Neural cell (in vitro differentiated cells): Measurements from ENCODE around the gene ZNF804B. TPM values are rescaled to one million over a fixed set of nuclear protein-coding genes. Genes with fewer than 3 reads are reported as not detected.

Experiments
- H2AFZ ChIP-seq: fragments of 200-600, 300-800 bp; sonication (generic), shearing (Covaris generic); 2 replicates; pipeline ENCODE4 v1.6.0; 2014; ENCODE audit warnings: low read depth, mild to moderate bottlenecking, antibody characterized with exemption, low read length, moderate library complexity
- H3F3A ChIP-seq: fragments of 200-600 bp; shearing (Covaris generic); 2 replicates; pipeline ENCODE4 v1.6.1; 2016; ENCODE audit warnings: mild to moderate bottlenecking, moderate library complexity, mixed read lengths, antibody characterized with exemption, low read length; ENCODE audit not compliant: insufficient read depth, poor library complexity, severe bottlenecking
- H3K27ac ChIP-seq: fragments of 200-600, 300-800 bp; sonication (generic), shearing (Covaris generic); 2 replicates; pipeline ENCODE4 v1.5.1; 2014; ENCODE audit warnings: mild to moderate bottlenecking, low read length, moderate library complexity
- H3K27me3 ChIP-seq: fragments of 300-800, 200-600 bp; sonication (generic), shearing (Covaris generic); 2 replicates; pipeline ENCODE4 v1.6.0; 2014; ENCODE audit warnings: mild to moderate bottlenecking, low read depth, low read length, moderate library complexity; ENCODE audit not compliant: insufficient read depth
- H3K36me3 ChIP-seq: fragments of 300-800, 200-600 bp; sonication (generic), shearing (Covaris generic); 2 replicates; pipeline ENCODE4 v1.5.1; 2014; ENCODE audit warnings: mild to moderate bottlenecking, antibody characterized with exemption, low read length, moderate library complexity; ENCODE audit not compliant: insufficient read depth
- H3K4me2 ChIP-seq: fragments of 300-800, 200-600 bp; sonication (generic), shearing (Covaris generic); 2 replicates; pipeline ENCODE4 v1.6.0; 2014; ENCODE audit warnings: mild to moderate bottlenecking, low read length
- H3K4me3 ChIP-seq: fragments of 300-800, 200-600 bp; sonication (generic), shearing (Covaris generic); 2 replicates; pipeline ENCODE4 v1.5.1; 2014; ENCODE audit warnings: mild to moderate bottlenecking, low read length, moderate library complexity
- H3K79me2 ChIP-seq: fragments of 200-600 bp; shearing (Covaris generic); replicated peaks from 2 replicates; pipeline ENCODE4 v1.6.0; 2014; ENCODE audit warnings: mild to moderate bottlenecking, low read length, moderate library complexity; ENCODE audit not compliant: insufficient read depth
- H3K9ac ChIP-seq: fragments of 300-800, 200-600 bp; sonication (generic), shearing (Covaris generic); 2 replicates; pipeline ENCODE4 v1.6.1; 2016; ENCODE audit warnings: mild to moderate bottlenecking, low read length, mixed read lengths
- H3K9me2 ChIP-seq: fragments of 200-600 bp; shearing (Covaris generic); 2 replicates; pipeline ENCODE4 v1.6.1; 2016; ENCODE audit warnings: mild to moderate bottlenecking, low read length, mixed read lengths; ENCODE audit not compliant: insufficient read depth
- H3K9me3 ChIP-seq: fragments of 200-600, 300-800 bp; sonication (generic), shearing (Covaris generic); 2 replicates; pipeline ENCODE4 v1.6.1; 2016; ENCODE audit warnings: mild to moderate bottlenecking, mixed run types, low read length, moderate library complexity, mixed read lengths
- H4K20me1 ChIP-seq: fragments of 200-600 bp; shearing (Covaris generic); 2 replicates; pipeline ENCODE4 v1.6.1; 2016; ENCODE audit warnings: mild to moderate bottlenecking, mixed run types; ENCODE audit not compliant: insufficient read depth
- EP300 ChIP-seq: fragments of 450-650 bp; conservative IDR thresholded peaks from 2 replicates; pipeline ENCODE4 v1.6.1; 2014; ENCODE audit warnings: antibody characterized with exemption, mild to moderate bottlenecking, moderate library complexity; ENCODE audit not compliant: poor library complexity, severe bottlenecking
- EZH2 ChIP-seq: fragments of 200-600, 300-800 bp; shearing (Covaris generic), sonication (generic); IDR thresholded peaks from 2 replicates; pipeline ENCODE4 v1.6.1; 2014; ENCODE audit warnings: antibody characterized with exemption, low read length, borderline replicate concordance, mild to moderate bottlenecking; ENCODE audit not compliant: insufficient read depth, poor library complexity, severe bottlenecking
- MXI1 ChIP-seq: fragments of 450-650 bp; conservative IDR thresholded peaks from 2 replicates; pipeline ENCODE4 v1.6.1; 2014; ENCODE audit warnings: antibody characterized with exemption, mild to moderate bottlenecking; ENCODE audit not compliant: poor library complexity, severe bottlenecking
- POLR2AphosphoS5 ChIP-seq: IDR thresholded peaks from 2 replicates; pipeline ENCODE4 v1.6.1; 2012
- RAD21 ChIP-seq: fragments of 450-650 bp; conservative IDR thresholded peaks from 2 replicates; pipeline ENCODE4 v1.6.1; 2014; ENCODE audit warnings: antibody characterized with exemption, mild to moderate bottlenecking, moderate library complexity
- SMC3 ChIP-seq: fragments of 450-650 bp; conservative IDR thresholded peaks from 2 replicates; pipeline ENCODE4 v1.6.1; 2014; ENCODE audit warnings: antibody characterized with exemption, mild to moderate bottlenecking, moderate library complexity; ENCODE audit not compliant: poor library complexity
- TAF1 ChIP-seq: IDR thresholded peaks from 2 replicates; pipeline ENCODE4 v1.6.1; 2012; ENCODE audit warnings: low read depth
- polyA plus RNA-seq: library from polyadenylated mRNA; depleted of rRNA; stranded (reverse); fragments of >200 nt; gene quantifications from 2 replicates; pipeline ENCODE4 v1.2.3, GENCODE V29; 2014
- TF ChIP-seq, protein P1 (sequence below): fragments of 450-650 bp; IDR thresholded peaks from 2 replicates; pipeline ENCODE4 v1.5.1; 2014; ENCODE audit warnings: antibody characterized with exemption, mild to moderate bottlenecking, moderate library complexity; ENCODE audit not compliant: poor library complexity, severe bottlenecking
- TF ChIP-seq, protein P2 (sequence below): IDR thresholded peaks from 2 replicates; pipeline ENCODE4 v1.6.1; 2012; ENCODE audit warnings: borderline replicate concordance

ZNF804B gene
- polyA plus RNA-seq, 1 donor from 2014 or later: 0.37 TPM

DNA sequence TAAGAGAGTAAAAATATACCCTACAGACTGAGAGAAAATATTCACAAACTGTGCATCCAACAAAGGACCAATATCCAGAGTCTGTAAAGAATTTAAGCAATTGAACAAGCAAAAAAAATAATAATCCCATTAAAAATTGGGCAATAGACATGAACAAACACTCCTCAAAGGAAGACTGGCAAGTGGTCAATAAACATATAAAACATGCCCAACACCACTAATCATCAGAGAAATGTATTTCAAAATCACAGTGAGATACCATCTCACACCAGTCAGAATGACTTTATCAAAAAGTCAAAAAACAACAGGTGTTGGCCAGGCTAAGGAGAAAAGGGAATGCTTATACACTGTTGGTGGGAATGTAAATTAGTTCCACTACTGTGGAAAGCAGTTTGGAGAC is 21.9 kb upstream of the ZNF804B start:
- Histone ChIP-seq H3K9me2 (no peaks in the 10 kb centered on the region), H3K27me3 (no peaks in the 10 kb centered on the region), H3K9me3 (no peaks in the 10 kb centered on the region), H3K79me2 (no peaks in the 10 kb centered on the region), H3K27ac (no peak overlapping the region), H3F3A (no peaks in the 10 kb centered on the region), H3K4me3 (no peak overlapping the region), H3K36me3 (no peaks in the 10 kb centered on the region), H3K4me2 (no peak overlapping the region), H4K20me1 (no peaks in the 10 kb centered on the region), H2AFZ (no peak overlapping the region), H3K9ac (no peak overlapping the region)
- no peak for TF ChIP-seq EP300
- no peak for TF ChIP-seq TAF1
- no peak for TF ChIP-seq EZH2
- TF ChIP-seq POLR2AphosphoS5: no peak

DNA sequence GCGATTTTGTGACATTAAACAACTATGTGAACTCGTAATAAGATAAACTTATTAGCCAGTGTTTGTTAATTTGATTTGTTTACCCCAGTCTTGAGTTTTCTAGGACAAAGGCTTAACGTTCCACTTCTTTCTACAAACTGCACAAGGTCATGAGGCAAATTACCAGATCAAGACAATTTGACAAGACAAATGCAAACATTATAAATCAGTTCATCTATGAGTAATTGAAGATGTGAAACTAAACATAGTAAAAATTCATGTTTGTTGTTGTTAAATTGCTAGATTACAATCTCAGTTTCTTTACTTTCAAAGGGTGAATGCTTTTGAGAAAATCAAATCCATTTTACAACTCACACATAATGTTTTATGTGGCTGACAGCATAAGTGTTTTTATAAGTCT is 13.4 kb upstream of the ZNF804B start:
- H3K9me3 ChIP-seq: no peaks in the 10 kb centered on the region
- no peaks in the 10 kb centered on the region for H4K20me1 ChIP-seq
- H3K79me2 ChIP-seq: no peaks in the 10 kb centered on the region
- no peak overlapping the region for H3K27ac ChIP-seq
- TF ChIP-seq EZH2 (no peak), MXI1 (no peak), POLR2AphosphoS5 (no peak), SMC3 (no peak), TAF1 (no peak), EP300 (no peak), RAD21 (no peak)
- TF ChIP-seq, protein P1, sequence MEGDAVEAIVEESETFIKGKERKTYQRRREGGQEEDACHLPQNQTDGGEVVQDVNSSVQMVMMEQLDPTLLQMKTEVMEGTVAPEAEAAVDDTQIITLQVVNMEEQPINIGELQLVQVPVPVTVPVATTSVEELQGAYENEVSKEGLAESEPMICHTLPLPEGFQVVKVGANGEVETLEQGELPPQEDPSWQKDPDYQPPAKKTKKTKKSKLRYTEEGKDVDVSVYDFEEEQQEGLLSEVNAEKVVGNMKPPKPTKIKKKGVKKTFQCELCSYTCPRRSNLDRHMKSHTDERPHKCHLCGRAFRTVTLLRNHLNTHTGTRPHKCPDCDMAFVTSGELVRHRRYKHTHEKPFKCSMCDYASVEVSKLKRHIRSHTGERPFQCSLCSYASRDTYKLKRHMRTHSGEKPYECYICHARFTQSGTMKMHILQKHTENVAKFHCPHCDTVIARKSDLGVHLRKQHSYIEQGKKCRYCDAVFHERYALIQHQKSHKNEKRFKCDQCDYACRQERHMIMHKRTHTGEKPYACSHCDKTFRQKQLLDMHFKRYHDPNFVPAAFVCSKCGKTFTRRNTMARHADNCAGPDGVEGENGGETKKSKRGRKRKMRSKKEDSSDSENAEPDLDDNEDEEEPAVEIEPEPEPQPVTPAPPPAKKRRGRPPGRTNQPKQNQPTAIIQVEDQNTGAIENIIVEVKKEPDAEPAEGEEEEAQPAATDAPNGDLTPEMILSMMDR: no peak
- TF ChIP-seq, protein P2, sequence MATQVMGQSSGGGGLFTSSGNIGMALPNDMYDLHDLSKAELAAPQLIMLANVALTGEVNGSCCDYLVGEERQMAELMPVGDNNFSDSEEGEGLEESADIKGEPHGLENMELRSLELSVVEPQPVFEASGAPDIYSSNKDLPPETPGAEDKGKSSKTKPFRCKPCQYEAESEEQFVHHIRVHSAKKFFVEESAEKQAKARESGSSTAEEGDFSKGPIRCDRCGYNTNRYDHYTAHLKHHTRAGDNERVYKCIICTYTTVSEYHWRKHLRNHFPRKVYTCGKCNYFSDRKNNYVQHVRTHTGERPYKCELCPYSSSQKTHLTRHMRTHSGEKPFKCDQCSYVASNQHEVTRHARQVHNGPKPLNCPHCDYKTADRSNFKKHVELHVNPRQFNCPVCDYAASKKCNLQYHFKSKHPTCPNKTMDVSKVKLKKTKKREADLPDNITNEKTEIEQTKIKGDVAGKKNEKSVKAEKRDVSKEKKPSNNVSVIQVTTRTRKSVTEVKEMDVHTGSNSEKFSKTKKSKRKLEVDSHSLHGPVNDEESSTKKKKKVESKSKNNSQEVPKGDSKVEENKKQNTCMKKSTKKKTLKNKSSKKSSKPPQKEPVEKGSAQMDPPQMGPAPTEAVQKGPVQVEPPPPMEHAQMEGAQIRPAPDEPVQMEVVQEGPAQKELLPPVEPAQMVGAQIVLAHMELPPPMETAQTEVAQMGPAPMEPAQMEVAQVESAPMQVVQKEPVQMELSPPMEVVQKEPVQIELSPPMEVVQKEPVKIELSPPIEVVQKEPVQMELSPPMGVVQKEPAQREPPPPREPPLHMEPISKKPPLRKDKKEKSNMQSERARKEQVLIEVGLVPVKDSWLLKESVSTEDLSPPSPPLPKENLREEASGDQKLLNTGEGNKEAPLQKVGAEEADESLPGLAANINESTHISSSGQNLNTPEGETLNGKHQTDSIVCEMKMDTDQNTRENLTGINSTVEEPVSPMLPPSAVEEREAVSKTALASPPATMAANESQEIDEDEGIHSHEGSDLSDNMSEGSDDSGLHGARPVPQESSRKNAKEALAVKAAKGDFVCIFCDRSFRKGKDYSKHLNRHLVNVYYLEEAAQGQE: no peak
- no peaks in the 10 kb centered on the region for H3F3A ChIP-seq
- no peak overlapping the region for H3K4me2 ChIP-seq
- H3K9ac ChIP-seq: no peak overlapping the region
- H3K36me3 ChIP-seq: no peaks in the 10 kb centered on the region
- H3K27me3 ChIP-seq: no peaks in the 10 kb centered on the region
- H3K9me2 ChIP-seq: no peaks in the 10 kb centered on the region
- no peak overlapping the region for H3K4me3 ChIP-seq
- no peak overlapping the region for H2AFZ ChIP-seq

DNA sequence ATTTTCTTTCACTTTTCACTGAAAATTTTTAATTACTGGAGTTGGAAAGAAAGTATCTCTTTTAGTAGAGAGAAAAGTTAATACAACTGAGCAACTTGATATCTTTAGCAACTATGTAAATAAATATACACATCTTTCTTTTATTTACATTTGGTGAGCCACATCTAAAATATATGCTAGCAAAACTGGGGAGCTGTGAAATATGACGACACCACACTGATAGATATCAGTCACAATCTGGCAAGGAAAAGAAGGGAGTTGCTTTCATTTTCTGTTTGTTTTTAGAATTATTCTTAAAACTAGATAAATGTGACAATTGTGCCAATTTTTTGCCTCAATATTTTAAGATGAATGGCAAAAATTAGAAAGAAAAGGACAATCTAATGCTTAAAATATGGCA is 2.7 kb upstream of the ZNF804B start:
- H3K27ac ChIP-seq: no peak overlapping the region
- no peak overlapping the region for H3K9ac ChIP-seq
- H3K4me3 ChIP-seq: no peak overlapping the region
- TF ChIP-seq SMC3 (no peak), EZH2 (no peak), MXI1 (no peak), RAD21 (no peak), TAF1 (no peak), EP300 (no peak), POLR2AphosphoS5 (no peak)
- TF ChIP-seq, protein P2: no peak
- TF ChIP-seq, protein P1: no peak
- no peaks in the 10 kb centered on the region for H3K9me2 ChIP-seq
- no peak overlapping the region for H2AFZ ChIP-seq
- no peaks in the 10 kb centered on the region for H3F3A ChIP-seq
- H3K4me2 ChIP-seq: no peak overlapping the region
- no peaks in the 10 kb centered on the region for H3K36me3 ChIP-seq
- peaks cover 42% of the 10 kb centered on the region for H3K27me3 ChIP-seq
- H4K20me1 ChIP-seq: no peaks in the 10 kb centered on the region
- H3K9me3 ChIP-seq: no peaks in the 10 kb centered on the region
- no peaks in the 10 kb centered on the region for H3K79me2 ChIP-seq
